Measurements from ENCODE around the gene APOBEC3G. TPM values are rescaled to one million over a fixed set of nuclear protein-coding genes. Genes with fewer than 3 reads are reported as not detected.

Gene APOBEC3G
- total and polyA plus RNA-seq, 2 of the 4 experiments (the other 2 are of a cell fraction), result 5.3 to 7.0 TPM

- H3K9me1 ChIP-seq (ENCODE audit: insufficient read depth, low read length), result no peaks in the 10 kb centered on the region
- H2AK9ac ChIP-seq (replicated peaks; ENCODE audit: low read depth, low read length, poor library complexity), result no peak overlapping the region
- H3K18ac ChIP-seq (ENCODE audit: low read depth, low read length), result no peak overlapping the region
- no peak for DNase-seq
- POLR2A ChIA-PET (ENCODE audit: unreplicated experiment), result no interaction called here
- dilution Hi-C loops (cut with HindIII; ENCODE audit: low sequenced_read_pairs, unreplicated experiment) (no loop called here), in situ Hi-C loops (cut with MboI; ENCODE audit: low sequenced_read_pairs) (no loop called here), intact Hi-C loops (cut with micrococcal nuclease) (no loop called here)
- H2AK5ac ChIP-seq (ENCODE audit: low read depth, low read length), result no peak overlapping the region
- H3K9ac ChIP-seq (ENCODE audit: low read depth, low read length), result no peak overlapping the region
- peaks cover 2% of the 10 kb centered on the region; the same call in 1 of the 2 replicates for H3K27me3 ChIP-seq (ENCODE audit: control insufficient read depth, insufficient read depth, low read length)
- no peak overlapping the region for H3K56ac ChIP-seq (ENCODE audit: extremely low read depth, insufficient read depth, low read length)
- no peak overlapping the region for H3K27ac ChIP-seq (ENCODE audit: insufficient read depth, low read length)
- no peak overlapping the region for H2BK20ac ChIP-seq (ENCODE audit: low read depth, low read length)
- no peak overlapping the region for H3K4me3 ChIP-seq (ENCODE audit: insufficient read depth, low read depth, low read length)
- WGBS, 2 experiments (ENCODE audit: extremely low coverage in 2 of 2, insufficient read length in 1 of 2), result 88% methylated on average over 7 of the region's 8 CpGs; no CpG with 5 or more reads in 1 of the 2 experiments
- no peak for TF ChIP-seq NFE2L2 (IDR thresholded peaks at IDR 0.05; ENCODE audit: low read depth, low read length)
- no peak for TF ChIP-seq FOS (IDR thresholded peaks at IDR 0.05; ENCODE audit: low read depth, low read length)
- no peak for TF ChIP-seq RFX5 (IDR thresholded peaks at IDR 0.05; ENCODE audit: low read depth, low read length)
- no peak for TF ChIP-seq BHLHE40 (IDR thresholded peaks at IDR 0.05; ENCODE audit: low read depth, low read length)
- no peak for TF ChIP-seq CHD1 (IDR thresholded peaks at IDR 0.05; ENCODE audit: low read depth, low read length)
- no peak for TF ChIP-seq RAD21 (IDR thresholded peaks at IDR 0.05; ENCODE audit: low read length)
- TF ChIP-seq SMC3 (IDR thresholded peaks at IDR 0.05; ENCODE audit: low read depth, low read length), result no peak
- TF ChIP-seq, protein P1, sequence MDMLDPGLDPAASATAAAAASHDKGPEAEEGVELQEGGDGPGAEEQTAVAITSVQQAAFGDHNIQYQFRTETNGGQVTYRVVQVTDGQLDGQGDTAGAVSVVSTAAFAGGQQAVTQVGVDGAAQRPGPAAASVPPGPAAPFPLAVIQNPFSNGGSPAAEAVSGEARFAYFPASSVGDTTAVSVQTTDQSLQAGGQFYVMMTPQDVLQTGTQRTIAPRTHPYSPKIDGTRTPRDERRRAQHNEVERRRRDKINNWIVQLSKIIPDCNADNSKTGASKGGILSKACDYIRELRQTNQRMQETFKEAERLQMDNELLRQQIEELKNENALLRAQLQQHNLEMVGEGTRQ (IDR thresholded peaks at IDR 0.05; ENCODE audit: low read depth, low read length), result no peak
- TF ChIP-seq MXI1 (IDR thresholded peaks at IDR 0.05; ENCODE audit: borderline replicate concordance, low read depth, low read length), result no peak
- no peak for TF ChIP-seq ELK1 (IDR thresholded peaks at IDR 0.05; ENCODE audit: borderline replicate concordance, low read depth, low read length)
- no peak for TF ChIP-seq MAZ (IDR thresholded peaks at IDR 0.05; ENCODE audit: borderline replicate concordance, low read depth, low read length)
- TF ChIP-seq POLR2A (IDR thresholded peaks at IDR 0.05; ENCODE audit: low read depth, low read length), result no peak
- no peak for TF ChIP-seq CEBPB (IDR thresholded peaks at IDR 0.05; ENCODE audit: low read depth, low read length)
- no peaks in the 10 kb centered on the region for H4K20me1 ChIP-seq (ENCODE audit: insufficient read depth, low read length)
- no peaks in the 10 kb centered on the region for H3K36me3 ChIP-seq (ENCODE audit: control insufficient read depth, insufficient read depth, low read length)
- no peak for ATAC-seq (ENCODE audit: low read depth)
- H2BK120ac ChIP-seq (ENCODE audit: low read depth, low read length), result no peak overlapping the region
- H4K8ac ChIP-seq (ENCODE audit: low read depth in 2 of 2, low read length in 2 of 2), result no peak overlapping the region
- CTCF ChIA-PET, result interaction anchor here (2.2 kb wide), 1 partner anchor 8 kb away, joined by 7 read pairs; no protein-coding TSS in a partner anchor
- BruUV-seq (replicated peaks), result no TSS peak
- no peak overlapping the region for H3K14ac ChIP-seq (replicated peaks; ENCODE audit: low read depth, low read length)
- no peak overlapping the region for H4K5ac ChIP-seq (ENCODE audit: low read depth, low read length)
- H3K23ac ChIP-seq (ENCODE audit: low read depth, low read length), result no peak overlapping the region
- no peak overlapping the region for H3K4ac ChIP-seq (ENCODE audit: low read depth, low read length)
- no peak overlapping the region for H2BK15ac ChIP-seq (ENCODE audit: low read depth, low read length)
- H3K79me1 ChIP-seq (ENCODE audit: low read depth in 1 of 2, low read length in 2 of 2), result no peaks in the 10 kb centered on the region
- H3K9me3 ChIP-seq (ENCODE audit: control insufficient read depth, insufficient read depth, low read length), result no peaks in the 10 kb centered on the region
- no peak overlapping the region for H2AFZ ChIP-seq (replicated peaks; ENCODE audit: low read length, poor library complexity)
- H3K4me2 ChIP-seq (ENCODE audit: low read depth, low read length), result no peak overlapping the region
- H3K4me1 ChIP-seq (ENCODE audit: control insufficient read depth, insufficient read depth, low read length), result peaks cover 8% of the 10 kb centered on the region
- no peak overlapping the region for H4K91ac ChIP-seq (ENCODE audit: insufficient read depth, low read depth, low read length)
- no peak overlapping the region for H2BK5ac ChIP-seq (ENCODE audit: low read depth, low read length, poor library complexity, severe bottlenecking)
Measured at GRCh38 chr22:39130152-39130704, 53.2 kb downstream of the APOBEC3G start.
